Fibroblast of gingiva (primary cell): ENCODE measurements around the gene CEP85L.
A peak's percentile ranks its signal among the peaks of the same experiment; 100 is the strongest.

ENCODE experiments used
- DNase-seq: peaks from one replicate; pipeline ENCODE4 v3.0.0-alpha.2; 2011; ENCODE audit warnings: low read depth

Gene CEP85L

GRCh38 chr6:118542184-118542952 is 109.0 kb downstream of the CEP85L start:
- DNase-seq: peak; percentile 54

GRCh38 chr6:118537574-118537973 is 113.8 kb downstream of the CEP85L start:
- peak; percentile 17 for DNase-seq

DNA sequence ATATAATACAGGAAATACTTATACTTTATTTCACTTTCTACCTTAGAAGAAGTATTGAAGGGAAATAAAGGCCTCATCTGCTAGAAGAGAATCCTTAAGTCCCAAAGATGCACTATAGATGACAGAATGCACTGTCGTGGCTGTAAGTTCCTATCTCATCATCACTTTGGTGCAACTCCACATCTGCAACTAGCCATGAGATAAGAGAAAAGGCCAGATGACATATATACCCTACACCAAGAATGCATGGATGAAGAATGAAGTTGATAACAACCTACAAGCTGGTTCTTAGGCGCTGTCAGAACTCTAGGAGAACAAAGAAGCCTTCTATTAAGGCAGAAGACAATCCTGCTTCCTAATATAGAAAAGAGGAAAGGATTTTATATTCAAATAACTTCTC is 114.9 kb downstream of the CEP85L start:
- DNase-seq: no peak

DNA sequence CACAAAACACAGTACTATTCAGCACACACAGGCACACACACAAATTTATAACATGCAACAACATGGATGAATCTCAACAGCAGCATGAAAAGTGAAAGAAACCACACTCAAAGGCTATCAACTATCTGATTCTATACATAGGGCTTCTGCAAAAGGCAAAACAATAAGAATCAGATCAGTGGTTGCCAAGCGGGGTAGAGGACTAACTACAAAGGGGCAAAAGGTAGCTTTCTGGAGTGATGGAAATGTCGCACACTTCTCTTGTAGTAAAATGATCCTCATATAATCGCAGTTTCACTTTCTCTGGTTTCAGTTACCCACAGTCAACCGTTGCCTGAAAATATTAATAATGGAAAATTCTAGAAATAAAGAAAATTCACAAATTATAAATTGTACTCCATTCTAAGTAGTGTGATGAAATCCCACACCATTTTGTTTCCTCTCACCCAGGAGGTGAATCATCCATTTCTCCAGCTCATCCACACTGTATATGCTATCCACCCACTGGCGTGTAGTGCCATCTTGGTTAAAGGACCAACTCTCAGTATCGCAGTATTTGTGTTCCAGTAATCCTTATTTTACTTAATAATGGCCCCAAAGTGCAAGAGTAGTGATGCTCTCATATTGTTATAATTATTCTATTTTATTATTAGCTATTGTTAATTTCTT is 116.1 kb downstream of the CEP85L start:
- DNase-seq: no peak

- no peak for DNase-seq
These were observed 120.4 kb downstream of the CEP85L start for GRCh38 chr6:118530942-118531341.

DNA sequence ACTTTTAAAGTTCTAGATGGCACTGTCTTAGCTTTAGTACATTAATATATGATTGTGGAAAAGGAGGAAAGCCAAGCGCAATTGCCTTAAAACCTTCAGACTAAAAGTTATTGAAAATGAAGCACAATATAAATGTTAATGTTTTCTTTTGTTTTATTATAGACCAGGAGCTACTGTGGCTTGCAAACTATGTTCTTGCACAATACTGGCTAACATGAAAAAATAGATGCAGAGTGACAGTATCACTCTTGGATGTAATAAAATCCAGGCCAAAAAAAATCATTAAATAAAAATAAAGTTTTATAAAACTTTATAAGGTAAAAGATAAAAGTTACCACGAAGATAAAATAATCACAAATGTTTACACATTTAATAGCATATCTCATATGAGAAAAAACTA is 121.6 kb downstream of the CEP85L start:
- no peak for DNase-seq

DNA sequence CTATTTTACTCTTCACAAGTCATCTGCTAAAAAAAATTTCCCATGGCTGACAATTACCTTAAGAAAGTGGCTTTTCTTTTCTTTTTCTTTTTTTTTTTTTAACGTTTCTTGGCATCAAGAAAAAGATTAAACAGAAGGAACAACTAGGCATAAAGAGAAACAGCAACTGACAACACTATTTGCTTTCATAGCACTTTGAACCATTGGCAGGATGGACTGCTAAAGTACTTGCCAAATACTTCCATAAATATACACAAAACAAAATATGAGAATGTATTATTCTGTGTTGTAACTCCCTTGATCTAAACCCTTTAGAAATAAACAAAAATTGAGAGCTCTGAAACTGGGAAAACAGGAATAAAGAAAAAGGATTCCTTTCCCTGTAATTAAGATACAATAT is 123.3 kb downstream of the CEP85L start:
- peak; percentile 61 for DNase-seq

DNA sequence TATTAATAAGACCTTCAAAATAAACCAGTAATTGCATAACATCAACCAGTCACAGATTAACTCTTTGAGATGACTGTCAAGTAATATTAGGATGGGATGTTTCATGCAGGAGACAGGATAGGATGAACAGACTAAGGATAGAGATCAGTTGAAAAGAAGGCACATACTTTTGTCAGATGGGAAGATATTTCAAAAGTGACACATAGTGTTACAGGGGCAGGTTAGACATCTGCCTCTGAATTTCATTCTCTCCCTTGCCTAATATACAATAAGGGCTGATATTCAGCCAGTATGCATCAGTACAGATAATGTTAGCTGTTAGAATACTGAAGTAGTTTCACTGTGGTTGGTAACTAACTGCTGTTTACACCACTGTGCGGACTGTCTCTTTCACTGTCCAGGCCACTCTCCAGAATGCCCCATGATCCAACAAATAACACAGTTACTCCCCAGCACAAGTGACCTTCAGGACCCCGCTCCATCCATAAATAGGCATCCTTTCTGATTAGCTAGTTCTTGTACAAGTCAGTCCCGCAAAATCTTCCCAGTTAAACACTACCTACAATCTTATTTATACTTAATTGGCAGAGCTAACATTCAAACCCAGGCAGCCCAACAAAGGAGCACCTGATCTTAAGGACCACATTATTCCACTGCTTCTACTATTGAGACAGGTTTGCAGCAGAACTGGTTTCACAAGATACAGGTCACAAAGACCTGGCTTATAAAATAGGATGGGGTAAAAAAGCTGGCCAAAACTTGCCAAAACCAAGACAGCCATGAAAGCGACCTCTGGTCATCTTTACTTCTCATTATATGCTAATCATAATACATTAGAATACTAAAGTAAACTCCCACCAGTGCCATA is 125.2 kb downstream of the CEP85L start:
- no peak for DNase-seq

- DNase-seq: no peak
These were observed 126.7 kb downstream of the CEP85L start for GRCh38 chr6:118524686-118525085.

- no peak for DNase-seq
These were observed 128.2 kb downstream of the CEP85L start for GRCh38 chr6:118523216-118523615.

GRCh38 chr6:118522422-118522821 is 129.0 kb downstream of the CEP85L start:
- no peak for DNase-seq

DNA sequence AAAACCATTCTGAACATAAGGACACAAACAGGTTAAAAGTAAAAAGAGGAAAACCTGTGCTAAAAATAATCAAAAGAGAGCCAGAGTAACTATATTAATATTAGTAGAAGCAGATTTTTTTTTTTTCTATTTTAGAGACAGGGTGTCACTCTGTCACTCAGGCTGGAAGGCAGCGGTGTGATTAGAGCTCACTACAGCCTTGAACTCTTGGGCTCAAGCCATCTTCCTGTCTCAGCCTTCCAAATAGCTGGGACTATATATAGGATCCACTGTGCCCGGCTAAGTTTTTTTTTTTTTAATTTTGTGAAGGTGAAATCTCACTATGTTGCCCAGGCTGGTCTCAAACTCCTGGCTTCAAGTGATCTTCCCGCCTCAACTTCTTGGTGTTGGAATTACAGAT is 136.7 kb downstream of the CEP85L start:
- DNase-seq: no peak

DNA sequence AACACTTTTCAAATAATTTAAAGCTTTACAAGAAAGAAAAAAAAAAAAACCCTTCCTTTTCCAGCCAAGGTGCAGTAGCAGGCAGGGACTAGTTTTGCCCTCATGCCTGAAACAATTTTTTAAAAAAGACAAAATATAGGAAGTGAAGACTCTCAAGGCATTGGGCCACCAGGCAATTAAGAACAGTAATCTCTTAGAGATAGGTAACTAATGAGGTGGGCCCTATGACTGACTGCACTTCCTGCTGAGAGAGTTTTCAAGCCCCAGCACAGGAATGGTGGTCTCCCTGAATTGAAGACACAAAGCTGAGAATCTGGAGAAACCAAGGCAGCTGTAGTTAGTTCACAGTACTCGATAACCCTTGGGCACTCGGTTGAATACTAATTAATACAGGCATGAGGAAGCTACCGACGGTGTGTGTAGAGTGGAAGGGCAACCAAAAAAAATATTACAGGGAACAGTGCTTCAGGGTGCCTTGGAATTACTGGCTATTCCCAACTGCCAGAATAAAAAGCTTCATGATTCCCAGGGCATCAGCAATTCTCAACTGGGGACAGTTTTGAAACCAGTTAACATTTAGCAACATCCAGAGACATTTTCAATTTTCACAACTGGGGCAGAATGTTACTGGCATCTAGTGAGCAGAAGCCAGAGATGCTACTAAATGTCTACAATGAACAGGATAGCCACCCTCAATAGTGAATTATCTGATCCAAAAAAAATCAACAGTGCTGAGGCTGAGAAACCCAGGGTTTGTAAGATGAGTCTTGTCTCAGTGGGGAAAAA is 139.3 kb downstream of the CEP85L start:
- no peak for DNase-seq

DNA sequence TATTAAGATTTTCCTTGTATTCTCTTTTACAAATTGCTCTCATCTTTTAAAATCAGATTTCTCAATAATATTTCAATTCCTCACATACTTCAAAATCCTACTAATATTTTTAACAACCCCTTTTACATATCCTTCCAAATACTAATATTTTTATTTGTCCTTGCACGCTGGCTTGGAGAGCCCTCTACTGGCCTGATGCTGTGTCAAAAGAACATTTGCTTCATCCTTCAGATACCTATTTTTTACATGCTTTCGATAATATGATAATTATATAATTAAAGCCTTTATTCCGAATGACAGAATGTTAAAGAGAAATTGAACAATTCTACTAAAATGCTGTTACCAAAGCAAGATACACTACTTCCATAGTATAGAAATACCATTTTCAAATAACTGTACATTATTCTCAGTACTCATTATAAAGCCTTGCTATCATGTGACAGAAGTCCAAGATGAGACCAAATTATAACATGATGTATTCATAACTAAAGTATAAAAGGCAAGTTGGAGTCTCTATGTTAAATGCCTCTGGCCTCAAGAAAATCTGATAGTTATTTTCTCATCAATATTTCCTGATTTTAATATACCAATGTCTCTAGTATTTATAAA is 142.3 kb downstream of the CEP85L start:
- DNase-seq: peak; percentile 37

DNA sequence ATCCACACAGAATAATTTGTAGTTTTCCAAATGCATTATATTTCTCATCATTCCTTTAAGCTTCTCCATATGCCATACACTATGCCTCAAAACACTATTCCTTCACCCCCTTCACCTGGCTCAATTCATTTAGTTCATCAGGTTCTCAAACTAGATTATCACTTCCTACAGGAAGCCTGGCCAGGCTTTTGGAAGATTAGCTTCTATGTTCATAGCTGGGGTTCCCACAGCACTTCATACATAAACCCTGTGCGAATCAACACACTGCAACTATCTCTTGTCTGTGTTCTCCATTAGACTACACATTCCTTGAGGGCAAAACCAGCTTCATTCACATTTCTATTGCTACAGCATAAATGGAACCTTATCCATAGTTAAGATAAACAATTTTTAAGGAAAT is 143.8 kb downstream of the CEP85L start:
- DNase-seq: no peak

- no peak for DNase-seq
These were observed 145.2 kb downstream of the CEP85L start for GRCh38 chr6:118506071-118506638.

DNA sequence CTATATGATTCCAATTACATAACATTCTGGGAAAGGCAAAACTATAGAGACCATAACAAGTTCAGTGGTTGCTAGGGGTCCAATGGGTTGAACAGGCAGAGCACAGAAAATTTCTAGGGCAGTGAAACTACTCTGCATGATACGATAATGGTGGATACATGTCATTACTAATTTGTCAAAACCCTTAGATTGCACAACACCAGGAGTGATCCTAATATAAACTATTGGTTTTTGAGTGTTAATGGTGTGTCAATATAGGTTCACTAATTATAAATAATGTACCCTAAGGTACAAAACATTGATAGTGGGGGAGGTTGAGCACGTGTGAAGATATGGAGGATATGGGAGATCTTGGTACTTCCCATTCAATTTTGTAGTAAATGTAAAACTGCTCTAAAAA is 145.7 kb downstream of the CEP85L start:
- DNase-seq: no peak

GRCh38 chr6:118504611-118505010 is 146.8 kb downstream of the CEP85L start:
- DNase-seq: no peak

DNA sequence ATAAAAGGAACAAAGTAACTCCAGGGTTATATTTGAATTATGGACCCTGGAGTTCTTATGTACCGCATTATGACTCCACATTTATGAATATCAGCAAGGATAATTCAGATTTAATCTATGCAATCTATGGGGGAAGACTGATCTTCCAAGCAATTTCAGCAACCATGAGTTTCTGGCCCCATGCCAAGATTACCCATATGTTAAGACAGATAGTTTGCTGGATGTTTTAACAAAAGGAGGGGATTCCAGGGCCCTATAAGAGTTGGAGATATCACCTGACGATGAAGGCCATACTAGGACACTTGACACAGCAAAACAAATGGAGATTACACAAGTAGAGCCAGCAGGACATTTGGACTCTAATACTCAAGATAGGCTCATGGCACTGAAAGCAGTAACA is 149.2 kb downstream of the CEP85L start:
- no peak for DNase-seq

DNA sequence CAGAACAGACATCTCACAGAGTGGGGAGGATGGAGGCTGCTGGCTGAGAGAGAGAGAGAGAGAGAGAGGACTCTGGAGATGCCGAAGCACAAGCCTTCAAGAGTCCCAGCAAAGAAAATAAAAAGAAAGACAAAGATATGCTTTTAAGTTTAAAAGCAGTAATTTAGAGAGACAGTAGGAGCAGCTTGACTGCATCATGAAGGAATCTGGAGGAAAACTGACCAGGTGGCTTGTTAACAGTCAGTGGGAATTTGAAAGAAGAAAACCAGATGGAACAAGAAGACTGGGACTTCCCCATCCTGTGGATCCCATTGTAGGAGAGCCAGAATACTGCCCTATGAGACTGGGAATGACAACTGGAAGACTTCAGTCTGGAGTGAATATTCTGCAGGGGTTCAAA is 149.6 kb downstream of the CEP85L start:
- DNase-seq: no peak

DNA sequence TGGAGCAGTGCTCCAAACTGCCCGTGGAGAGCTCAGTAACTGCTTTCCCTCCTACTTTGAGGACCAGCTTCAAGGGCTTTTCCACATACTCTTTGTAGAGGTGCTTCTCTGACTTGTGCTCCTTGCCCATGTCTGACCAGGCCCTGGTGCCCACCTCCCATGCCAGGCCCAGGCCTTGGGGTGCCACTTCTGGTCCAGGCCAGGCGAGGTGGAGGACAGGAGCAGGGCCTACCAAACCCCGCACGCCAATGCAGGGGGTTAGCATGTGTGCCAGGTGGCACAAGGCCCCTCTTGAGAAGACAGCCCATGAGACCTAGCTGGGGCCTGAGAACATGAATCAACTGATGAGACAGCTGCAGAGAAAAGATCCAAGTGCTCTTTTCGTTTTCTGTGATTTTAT is 150.3 kb downstream of the CEP85L start:
- DNase-seq: no peak
